ENCODE measurements around the gene LCLAT1.
"Not testable (repeated sequence)": the region's sequence is repeated elsewhere in the genome, so short reads cannot be mapped to it uniquely, and the experiment has no call there.

LCLAT1 gene

GRCh38 chr2:30620102-30620501 lies 173.1 kb downstream of the LCLAT1 start:
- DNase-seq = no peak
- in situ Hi-C loops (cut with MboI; ENCODE audit: low pct_unique_long_range_greater_than_20kb, low sequenced_read_pairs) = no loop called here

GRCh38 chr2:30621836-30622235 lies 174.8 kb downstream of the LCLAT1 start:
- in situ Hi-C loops (cut with MboI; ENCODE audit: low pct_unique_long_range_greater_than_20kb, low sequenced_read_pairs) = no loop called here
- DNase-seq = no peak

GRCh38 chr2:30622452-30622851 lies 175.4 kb downstream of the LCLAT1 start:
- DNase-seq = no peak
- in situ Hi-C loops (cut with MboI; ENCODE audit: low pct_unique_long_range_greater_than_20kb, low sequenced_read_pairs) = no loop called here

GRCh38 chr2:30625276-30625675 lies 178.2 kb downstream of the LCLAT1 start:
- in situ Hi-C loops (cut with MboI; ENCODE audit: low pct_unique_long_range_greater_than_20kb, low sequenced_read_pairs) = no loop called here
- no peak for DNase-seq

GRCh38 chr2:30625701-30626100 lies 178.7 kb downstream of the LCLAT1 start:
- no peak for DNase-seq
- in situ Hi-C loops (cut with MboI; ENCODE audit: low pct_unique_long_range_greater_than_20kb, low sequenced_read_pairs) = no loop called here

- DNase-seq = no peak
- in situ Hi-C loops (cut with MboI; ENCODE audit: low pct_unique_long_range_greater_than_20kb, low sequenced_read_pairs) = no loop called here
Observed at GRCh38 chr2:30626397-30626796, 179.4 kb downstream of the LCLAT1 start.

- in situ Hi-C loops (cut with MboI; ENCODE audit: low pct_unique_long_range_greater_than_20kb, low sequenced_read_pairs) = no loop called here
- no peak for DNase-seq
Observed at GRCh38 chr2:30627151-30627550, 180.1 kb downstream of the LCLAT1 start.

GRCh38 chr2:30628341-30628740 lies 181.3 kb downstream of the LCLAT1 start:
- in situ Hi-C loops (cut with MboI; ENCODE audit: low pct_unique_long_range_greater_than_20kb, low sequenced_read_pairs) = no loop called here
- DNase-seq = no peak

- in situ Hi-C loops (cut with MboI; ENCODE audit: low pct_unique_long_range_greater_than_20kb, low sequenced_read_pairs) = no loop called here
- DNase-seq = no peak
Observed at GRCh38 chr2:30629866-30630265, 182.8 kb downstream of the LCLAT1 start.

- peak; percentile 47 for DNase-seq
- in situ Hi-C loops (cut with MboI; ENCODE audit: low pct_unique_long_range_greater_than_20kb, low sequenced_read_pairs) = no loop called here
Observed at GRCh38 chr2:30631051-30631671, 184.1 kb downstream of the LCLAT1 start.

- DNase-seq = no peak
Observed at GRCh38 chr2:30633039-30633438, 186.0 kb downstream of the LCLAT1 start.

GRCh38 chr2:30636311-30636710 lies 189.3 kb downstream of the LCLAT1 start:
- DNase-seq = no peak
- in situ Hi-C loops (cut with MboI; ENCODE audit: low pct_unique_long_range_greater_than_20kb, low sequenced_read_pairs) = no loop called here

More at GRCh38 chr2:30633039-30633438, 186.0 kb downstream of the LCLAT1 start:
- in situ Hi-C loops (cut with MboI; ENCODE audit: low pct_unique_long_range_greater_than_20kb, low sequenced_read_pairs) = no loop called here

- in situ Hi-C loops (cut with MboI; ENCODE audit: low pct_unique_long_range_greater_than_20kb, low sequenced_read_pairs) = no loop called here
- DNase-seq = no peak
Observed at GRCh38 chr2:30639836-30640235, 192.8 kb downstream of the LCLAT1 start.

GRCh38 chr2:30641765-30642345 lies 194.8 kb downstream of the LCLAT1 start:
- DNase-seq = no peak
- in situ Hi-C loops (cut with MboI; ENCODE audit: low pct_unique_long_range_greater_than_20kb, low sequenced_read_pairs) = no loop called here

- DNase-seq; in situ Hi-C loops (cut with MboI; ENCODE audit: low pct_unique_long_range_greater_than_20kb, low sequenced_read_pairs): not testable (repeated sequence)
Observed at GRCh38 chr2:30643013-30643412, 196.0 kb downstream of the LCLAT1 start.

- DNase-seq = no peak
- in situ Hi-C loops (cut with MboI; ENCODE audit: low pct_unique_long_range_greater_than_20kb, low sequenced_read_pairs) = no loop called here
Observed at GRCh38 chr2:30643674-30644073, 196.6 kb downstream of the LCLAT1 start.

- in situ Hi-C loops (cut with MboI; ENCODE audit: low pct_unique_long_range_greater_than_20kb, low sequenced_read_pairs) = no loop called here
Observed at GRCh38 chr2:30645081-30645744, 198.2 kb downstream of the LCLAT1 start.

GRCh38 chr2:30645745-30646119 lies 198.7 kb downstream of the LCLAT1 start:
- in situ Hi-C loops (cut with MboI; ENCODE audit: low pct_unique_long_range_greater_than_20kb, low sequenced_read_pairs) = no loop called here

More at GRCh38 chr2:30645081-30645744, 198.2 kb downstream of the LCLAT1 start:
- no peak for DNase-seq

GRCh38 chr2:30647752-30648457 lies 200.9 kb downstream of the LCLAT1 start:
- no peak for DNase-seq
- in situ Hi-C loops (cut with MboI; ENCODE audit: low pct_unique_long_range_greater_than_20kb, low sequenced_read_pairs) = no loop called here

More at GRCh38 chr2:30645745-30646119, 198.7 kb downstream of the LCLAT1 start:
- DNase-seq = no peak

- no peak for DNase-seq
- in situ Hi-C loops (cut with MboI; ENCODE audit: low pct_unique_long_range_greater_than_20kb, low sequenced_read_pairs) = no loop called here
Observed at GRCh38 chr2:30649278-30649677, 202.2 kb downstream of the LCLAT1 start.
